ENCODE measurements around the gene CDK14. TPM values are rescaled to one million over a fixed set of nuclear protein-coding genes. Genes with fewer than 3 reads are reported as not detected.
"Not testable (repeated sequence)": the region's sequence is repeated elsewhere in the genome, so short reads cannot be mapped to it uniquely, and the experiment has no call there.

The CDK14 gene
- total RNA-seq, 1 donor from 2014 or later = 21.6 TPM

GRCh38 chr7:90713628-90714027, 117.5 kb downstream of the CDK14 start:
- ATAC-seq = peak; percentile 15
- no peak for DNase-seq (ENCODE audit: low spot score)

GRCh38 chr7:90715067-90715466, 118.9 kb downstream of the CDK14 start:
- no peak for DNase-seq (ENCODE audit: low spot score)

GRCh38 chr7:90717296-90718060, 121.4 kb downstream of the CDK14 start:
- DNase-seq (ENCODE audit: low spot score) = no peak
- peak; percentile 59 for ATAC-seq

More at GRCh38 chr7:90715067-90715466, 118.9 kb downstream of the CDK14 start:
- ATAC-seq = no peak

DNA sequence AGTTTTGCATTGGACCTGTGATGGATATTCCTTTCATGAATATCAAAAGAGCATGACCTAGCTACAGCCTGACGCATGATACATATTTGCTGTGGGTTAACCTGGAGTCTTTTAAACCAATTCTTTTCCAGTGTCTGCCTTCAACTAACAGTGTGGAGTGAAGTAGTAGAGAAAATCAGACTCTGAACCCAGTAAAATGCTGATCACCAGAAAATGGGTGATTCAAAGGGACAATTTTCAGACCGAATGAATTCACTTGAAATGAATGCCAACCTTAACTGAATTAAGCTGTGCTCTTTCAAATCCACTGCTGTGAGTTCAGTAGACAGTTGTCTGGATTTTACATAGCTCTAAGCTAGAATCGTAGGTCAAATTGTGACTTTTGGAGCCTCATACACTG, 123.0 kb downstream of the CDK14 start:
- no peak for DNase-seq (ENCODE audit: low spot score)
- peak; percentile 47 for ATAC-seq

DNA sequence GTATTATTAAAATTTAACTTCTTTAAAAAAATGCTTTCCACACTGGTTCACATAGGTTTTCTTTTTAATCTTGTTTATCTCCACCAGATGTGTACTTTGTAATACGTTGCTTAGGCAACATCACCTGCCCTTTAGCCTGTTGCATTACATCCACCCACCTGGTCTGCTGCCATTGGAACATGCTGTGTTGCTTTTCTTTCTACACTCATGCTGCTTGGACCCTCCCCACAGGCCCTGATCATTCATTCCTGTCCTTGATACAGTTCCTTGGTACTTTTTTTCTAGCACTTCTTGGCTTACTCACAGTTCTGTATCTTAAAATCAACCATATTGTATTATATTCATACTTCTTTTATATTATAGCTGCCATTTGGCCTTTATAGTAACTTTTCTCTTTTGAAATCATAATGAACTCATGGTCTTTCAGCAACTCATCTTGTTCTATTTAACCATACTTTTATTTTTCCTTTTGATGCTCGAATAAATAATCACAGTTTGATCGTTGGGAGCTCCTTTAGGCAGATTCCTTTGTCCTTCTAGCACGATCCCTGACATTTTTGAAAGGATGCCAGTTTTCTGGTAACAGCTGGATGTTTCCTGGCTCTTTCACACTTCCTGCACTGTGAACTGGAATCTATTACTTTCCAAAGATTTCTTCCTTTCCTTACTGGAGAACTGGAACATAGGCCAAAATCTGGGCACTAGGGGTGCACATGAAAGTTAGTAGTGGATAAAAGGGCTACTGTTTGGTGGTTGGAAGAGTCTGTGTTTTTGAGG, 125.1 kb downstream of the CDK14 start:
- peak; percentile 79 for ATAC-seq
- DNase-seq (ENCODE audit: low spot score) = peak; percentile 93

GRCh38 chr7:90721869-90722431, 125.8 kb downstream of the CDK14 start:
- DNase-seq (ENCODE audit: low spot score) = no peak

GRCh38 chr7:90723233-90723632, 127.1 kb downstream of the CDK14 start:
- ATAC-seq (no peak), DNase-seq (ENCODE audit: low spot score) (no peak)

More at GRCh38 chr7:90721869-90722431, 125.8 kb downstream of the CDK14 start:
- no peak for ATAC-seq

- no peak for DNase-seq (ENCODE audit: low spot score)
These were observed 127.7 kb downstream of the CDK14 start for GRCh38 chr7:90723866-90724265.

DNA sequence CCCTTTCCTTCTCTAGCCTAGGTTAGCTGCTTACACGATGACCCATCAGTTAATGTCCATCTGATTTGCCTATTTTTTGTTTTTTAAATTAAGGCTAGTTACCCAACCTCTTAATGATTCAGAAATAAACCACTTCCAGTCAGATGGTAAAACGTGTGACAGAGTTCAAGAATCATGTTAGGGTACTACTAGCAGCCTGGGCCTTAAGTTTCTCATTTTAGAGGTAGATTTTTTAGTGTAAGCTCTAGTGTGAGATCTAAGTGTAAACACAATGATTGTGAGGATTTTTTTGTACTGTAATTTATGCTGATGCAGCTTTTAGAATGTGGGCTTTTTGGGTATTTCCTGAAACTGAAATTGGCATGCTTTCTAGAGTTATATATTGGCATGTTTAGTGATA, 130.0 kb downstream of the CDK14 start:
- no peak for DNase-seq (ENCODE audit: low spot score)
- ATAC-seq = peak; percentile 3

More at GRCh38 chr7:90723866-90724265, 127.7 kb downstream of the CDK14 start:
- ATAC-seq = no peak

GRCh38 chr7:90726623-90727022, 130.5 kb downstream of the CDK14 start:
- ATAC-seq (peak; percentile 83), DNase-seq (ENCODE audit: low spot score) (peak; percentile 60)

- ATAC-seq (no peak), DNase-seq (ENCODE audit: low spot score) (no peak)
These were observed 131.3 kb downstream of the CDK14 start for GRCh38 chr7:90727412-90727811.

DNA sequence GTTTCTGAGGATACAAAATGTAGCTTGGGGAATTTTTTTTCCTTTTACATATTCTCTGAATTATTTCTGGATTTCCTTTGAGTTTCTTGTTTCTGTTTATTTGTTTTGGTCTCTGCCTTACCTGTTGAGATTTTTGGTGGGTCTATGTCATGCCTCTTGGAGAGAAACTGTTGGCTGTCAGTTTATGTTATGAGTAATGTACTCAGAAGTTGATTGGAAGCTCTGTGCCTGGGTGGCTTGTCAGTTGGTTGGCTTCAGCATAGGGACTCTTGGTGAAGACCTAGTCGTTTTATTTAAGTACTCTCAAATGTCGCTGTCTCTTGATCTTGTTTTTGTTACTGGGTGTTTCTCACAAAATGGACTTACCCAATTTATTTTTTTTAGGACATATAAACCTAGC, 132.4 kb downstream of the CDK14 start:
- no peak for DNase-seq (ENCODE audit: low spot score)
- ATAC-seq = no peak

DNA sequence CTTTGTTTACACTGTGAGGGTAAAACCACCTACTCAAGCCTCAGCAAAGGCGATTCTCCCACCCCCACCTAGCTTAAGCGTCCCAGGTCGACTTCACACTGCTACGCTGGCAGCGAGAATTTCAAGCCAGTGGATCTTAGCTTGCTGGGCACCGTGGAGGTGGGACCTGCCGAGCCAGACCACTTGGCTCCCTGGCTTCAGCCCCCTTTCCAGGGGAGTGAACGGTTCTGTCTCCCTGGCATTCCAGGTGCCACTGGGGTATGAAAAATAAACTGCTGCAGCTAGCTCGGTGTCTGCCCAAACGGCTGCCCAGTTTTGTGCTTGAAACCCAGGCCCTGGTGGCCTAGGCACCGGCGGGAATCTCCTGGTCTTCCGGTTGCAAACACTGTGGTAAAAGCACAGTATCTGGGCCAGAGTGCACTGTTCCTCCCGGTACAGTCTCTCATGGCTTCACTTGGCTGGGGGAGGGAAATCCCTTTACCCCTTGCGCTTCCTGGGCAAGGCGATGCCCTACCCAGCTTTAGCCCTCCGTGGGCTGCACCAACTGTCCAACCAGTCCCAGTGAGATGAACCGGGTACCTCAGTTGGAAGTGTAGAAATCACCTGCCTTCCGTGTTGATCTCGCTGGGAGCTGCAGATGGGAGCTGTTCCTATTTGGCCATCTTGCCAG, 139.6 kb downstream of the CDK14 start:
- not testable (repeated sequence) for DNase-seq (ENCODE audit: low spot score); ATAC-seq

DNA sequence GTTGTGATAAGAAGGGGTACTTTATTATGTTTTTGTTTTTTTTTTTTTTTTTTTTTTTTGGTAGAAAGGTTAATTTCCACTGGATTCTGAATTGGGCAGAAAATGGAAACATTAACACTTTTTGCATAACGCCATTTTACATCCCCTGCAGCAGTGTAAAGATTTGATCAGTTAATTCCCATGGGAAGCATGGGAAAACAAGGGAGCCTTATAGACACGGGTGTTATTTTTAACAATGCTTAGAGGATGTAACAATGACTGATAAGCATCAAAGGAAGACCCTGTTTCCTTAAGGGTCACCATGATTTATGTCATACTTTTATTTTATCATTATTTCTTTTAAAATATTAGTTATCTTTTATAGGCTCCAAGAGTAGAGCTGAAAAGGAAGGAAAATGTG, 140.2 kb downstream of the CDK14 start:
- DNase-seq (ENCODE audit: low spot score) = no peak
- ATAC-seq = no peak

GRCh38 chr7:90736968-90737939, 141.1 kb downstream of the CDK14 start:
- no peak for ATAC-seq
- no peak for DNase-seq (ENCODE audit: low spot score)

DNA sequence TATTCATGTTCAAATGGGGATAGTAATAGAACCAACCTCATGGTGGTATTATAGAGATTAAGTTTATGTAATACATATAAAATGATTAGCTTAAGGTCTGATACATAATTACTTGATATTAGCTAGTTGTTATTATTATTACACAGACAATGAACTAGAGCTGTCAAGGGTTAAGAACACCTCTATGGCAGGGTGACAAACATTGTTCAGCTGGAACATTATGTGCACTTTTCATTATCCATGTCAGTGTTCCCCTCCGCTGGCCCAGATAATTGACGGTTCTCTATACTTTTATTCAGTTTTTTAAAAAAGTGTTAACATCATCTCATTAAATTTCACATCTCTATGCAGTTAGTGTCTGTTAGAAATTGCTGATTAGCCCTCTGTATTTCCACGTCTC, 142.1 kb downstream of the CDK14 start:
- DNase-seq (ENCODE audit: low spot score) (no peak), ATAC-seq (no peak)

GRCh38 chr7:90739716-90740115, 143.6 kb downstream of the CDK14 start:
- ATAC-seq = no peak
- DNase-seq (ENCODE audit: low spot score) = no peak

- DNase-seq (ENCODE audit: low spot score) (no peak), ATAC-seq (no peak)
These were observed 144.3 kb downstream of the CDK14 start for GRCh38 chr7:90740386-90740785.

- ATAC-seq = no peak
These were observed 147.5 kb downstream of the CDK14 start for GRCh38 chr7:90743626-90744025.

DNA sequence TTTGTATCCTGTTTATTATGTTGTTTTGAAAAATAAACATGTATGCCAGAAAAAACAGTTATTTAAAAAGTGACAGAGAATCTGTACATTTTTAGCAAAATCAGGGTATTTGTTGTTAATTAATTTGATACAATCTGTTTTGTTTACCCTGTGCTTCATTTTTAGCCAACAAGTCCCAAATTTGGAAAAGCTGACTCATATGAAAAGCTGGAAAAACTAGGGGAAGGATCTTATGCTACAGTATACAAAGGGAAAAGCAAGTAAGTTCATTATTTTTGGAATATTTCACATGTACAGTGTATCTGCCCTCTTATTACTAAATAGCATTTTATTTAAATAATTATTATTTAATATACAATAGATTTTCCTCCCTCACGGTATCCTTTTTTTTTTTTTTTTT, 151.4 kb downstream of the CDK14 start:
- no peak for ATAC-seq
- no peak for DNase-seq (ENCODE audit: low spot score)

More at GRCh38 chr7:90743626-90744025, 147.5 kb downstream of the CDK14 start:
- DNase-seq (ENCODE audit: low spot score) = no peak

Measured in left lobe of liver (tissue), 2 donors.